COLO668 (cell line): ENCODE data around the gene MRPL20.
"Not testable (repeated sequence)": the region's sequence is repeated elsewhere in the genome, so short reads cannot be mapped to it uniquely, and the experiment has no call there.

Source experiments
- DNase-seq: peaks from one replicate; lab custom pipeline; 2025; ENCODE audit not compliant: unreplicated experiment; lab: John Stamatoyannopoulos, UW

The MRPL20 gene

DNA sequence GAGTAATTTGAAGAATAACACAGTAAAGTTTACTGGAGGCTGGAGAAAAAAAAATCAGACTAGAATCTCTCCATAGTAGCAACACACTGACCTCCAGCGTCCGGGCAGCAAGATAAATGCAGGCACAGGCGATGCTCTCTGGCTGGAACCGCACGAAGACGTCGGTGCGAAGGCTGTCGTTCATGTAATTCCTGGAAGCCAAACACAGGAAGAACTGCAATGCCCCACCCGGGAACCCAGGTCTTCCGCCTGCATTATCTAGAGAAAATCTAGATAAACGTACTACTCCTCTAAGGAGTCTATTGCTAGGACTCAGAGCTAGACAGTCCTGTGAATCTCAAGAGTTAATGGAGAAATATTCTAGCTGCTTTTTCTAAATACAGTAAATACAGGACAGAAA lies 16.4 kb downstream of the MRPL20 start:
- DNase-seq, result no peak

DNA sequence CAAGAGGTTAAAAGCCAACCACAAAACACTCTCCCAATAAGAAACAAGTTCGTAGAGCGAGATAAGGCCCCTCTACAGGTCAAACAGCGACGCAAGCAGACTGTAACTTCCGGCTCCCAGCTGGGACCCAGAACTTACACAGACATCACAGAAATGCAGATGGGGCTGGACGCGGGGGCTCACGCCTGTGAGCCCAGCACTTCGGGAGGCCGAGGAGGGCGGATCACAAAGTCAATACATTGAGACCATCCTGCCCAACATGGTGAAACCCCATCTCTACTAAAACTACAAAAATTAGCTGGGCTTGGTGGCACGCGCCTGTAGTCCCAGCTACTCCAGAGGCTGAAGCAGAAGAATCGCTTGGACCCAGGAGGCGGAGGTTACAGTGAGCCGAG lies 19.0 kb downstream of the MRPL20 start:
- no peak for DNase-seq

GRCh38 chr1:1387098-1388077 lies 19.7 kb downstream of the MRPL20 start:
- no peak for DNase-seq

DNA sequence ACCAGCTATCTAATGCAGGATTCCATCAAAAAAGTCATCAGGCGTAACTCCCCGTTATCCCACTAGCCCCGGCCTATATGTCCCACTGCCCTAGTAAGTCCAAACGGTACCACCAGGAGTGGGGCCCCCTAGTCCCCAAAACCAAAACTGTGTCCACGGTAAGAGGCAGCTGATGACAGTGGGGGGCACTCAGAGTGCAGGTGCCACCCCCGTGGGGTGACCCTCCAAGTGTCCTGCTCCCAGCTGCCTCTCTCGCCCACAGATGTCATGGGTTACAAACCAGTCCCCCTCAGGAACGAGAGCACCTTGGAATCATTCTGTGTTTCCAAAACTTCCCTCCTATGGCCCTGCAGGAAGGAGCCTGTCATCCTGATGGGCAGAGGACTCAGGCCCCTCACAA lies 21.2 kb downstream of the MRPL20 start:
- DNase-seq, result no peak

DNA sequence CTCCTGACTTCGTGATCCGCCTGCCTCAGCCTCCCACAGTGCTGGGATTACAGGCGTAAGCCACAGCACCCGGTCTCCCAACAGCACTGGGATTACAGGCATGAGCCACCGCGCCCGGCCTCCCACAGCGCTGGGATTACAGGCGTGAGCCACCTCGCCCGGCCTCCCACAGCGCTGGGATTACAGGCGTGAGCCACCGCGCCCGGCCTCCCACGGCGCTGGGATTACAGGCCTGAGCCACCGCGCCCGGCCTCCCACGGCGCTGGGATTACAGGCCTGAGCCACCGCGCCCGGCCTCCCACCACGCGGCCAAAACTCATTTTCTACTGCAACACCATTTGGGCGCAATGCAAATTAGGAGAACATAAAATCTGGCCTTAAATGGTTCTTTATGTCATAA lies 21.8 kb downstream of the MRPL20 start:
- DNase-seq, result not testable (repeated sequence)

DNA sequence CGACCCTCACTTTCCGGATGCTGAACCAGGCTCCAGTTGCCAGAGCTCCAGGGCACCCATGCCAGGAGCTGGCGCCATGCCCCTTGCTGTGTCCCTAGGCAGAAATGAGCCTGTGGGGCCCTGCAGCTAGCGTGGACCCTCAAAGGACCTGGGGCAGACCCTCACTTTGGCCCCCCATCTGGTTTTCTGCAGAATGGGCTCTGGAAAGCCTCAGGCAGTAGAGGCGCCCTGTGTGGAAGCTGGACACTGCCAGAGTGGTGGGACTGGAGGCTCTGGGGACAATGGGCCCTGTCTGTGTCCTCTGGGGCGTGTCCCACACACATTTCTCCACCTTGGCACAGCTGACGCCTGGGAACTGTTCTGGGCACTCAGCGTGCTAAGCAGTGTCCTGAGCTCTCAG lies 25.8 kb downstream of the MRPL20 start:
- DNase-seq, result no peak

GRCh38 chr1:1380860-1381259 lies 26.2 kb downstream of the MRPL20 start:
- DNase-seq, result no peak

DNA sequence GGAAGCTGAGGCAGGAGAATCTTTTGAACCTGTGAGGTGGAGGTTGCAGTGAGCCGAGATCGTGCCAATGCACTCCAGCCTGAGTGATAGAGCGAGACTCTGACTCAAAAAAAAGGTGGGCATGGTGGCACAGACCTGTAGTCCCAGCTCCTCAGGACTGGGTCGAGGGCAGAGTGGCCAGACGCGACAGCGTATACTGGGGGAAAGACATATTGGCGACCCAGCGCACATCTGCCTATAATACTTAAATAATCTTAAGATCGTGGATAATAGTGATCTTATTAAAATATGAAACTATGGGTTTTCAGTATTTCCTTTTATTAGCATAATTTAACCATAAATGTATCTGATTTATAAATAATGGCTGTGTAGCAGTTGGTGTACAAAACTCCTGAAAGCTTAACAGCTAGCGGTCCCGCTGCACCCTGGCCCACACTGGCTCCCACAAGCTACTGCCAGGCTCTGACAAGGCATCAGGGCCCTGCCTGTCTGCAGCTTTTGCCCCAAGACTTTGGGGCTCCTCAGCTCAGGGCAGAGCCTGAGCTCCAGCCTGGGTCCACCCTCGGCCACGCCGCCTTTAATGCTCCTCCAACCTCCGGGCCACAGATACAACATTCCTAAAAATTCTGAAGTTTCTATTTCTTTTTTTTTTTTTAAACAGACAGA lies 29.4 kb downstream of the MRPL20 start:
- no peak for DNase-seq

DNA sequence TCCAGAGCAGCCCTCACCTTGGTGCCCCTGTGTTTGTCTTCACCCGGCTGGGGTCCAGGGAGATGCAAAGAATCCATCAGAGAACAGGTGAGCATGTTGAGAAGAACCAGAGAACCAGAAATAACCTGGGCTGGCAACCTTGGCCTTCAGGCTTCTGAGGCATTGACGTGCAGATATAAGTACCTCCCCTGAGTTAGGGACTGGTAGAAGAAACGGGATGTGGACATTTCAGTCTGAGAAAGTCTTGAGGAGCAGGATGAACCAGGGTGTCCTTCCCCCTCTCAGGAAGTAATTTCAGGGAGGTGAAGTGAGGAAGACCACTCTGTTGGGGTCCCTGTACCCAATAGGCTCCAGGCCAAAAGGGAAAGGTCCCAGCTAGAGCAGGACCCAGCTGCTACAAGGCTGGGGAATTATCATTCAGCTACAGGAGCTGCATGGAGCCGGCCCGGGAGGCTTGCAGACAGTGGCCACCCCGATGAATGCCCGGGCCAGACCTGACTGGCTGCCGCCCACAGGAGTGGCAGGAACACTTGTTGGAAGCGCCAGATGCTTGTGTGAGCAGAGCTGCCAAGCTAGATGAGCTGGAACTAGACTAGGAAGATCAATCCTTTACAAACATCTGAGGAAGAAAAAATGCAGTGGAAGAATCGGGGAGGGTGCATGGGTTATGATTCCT lies 30.4 kb downstream of the MRPL20 start:
- no peak for DNase-seq

DNA sequence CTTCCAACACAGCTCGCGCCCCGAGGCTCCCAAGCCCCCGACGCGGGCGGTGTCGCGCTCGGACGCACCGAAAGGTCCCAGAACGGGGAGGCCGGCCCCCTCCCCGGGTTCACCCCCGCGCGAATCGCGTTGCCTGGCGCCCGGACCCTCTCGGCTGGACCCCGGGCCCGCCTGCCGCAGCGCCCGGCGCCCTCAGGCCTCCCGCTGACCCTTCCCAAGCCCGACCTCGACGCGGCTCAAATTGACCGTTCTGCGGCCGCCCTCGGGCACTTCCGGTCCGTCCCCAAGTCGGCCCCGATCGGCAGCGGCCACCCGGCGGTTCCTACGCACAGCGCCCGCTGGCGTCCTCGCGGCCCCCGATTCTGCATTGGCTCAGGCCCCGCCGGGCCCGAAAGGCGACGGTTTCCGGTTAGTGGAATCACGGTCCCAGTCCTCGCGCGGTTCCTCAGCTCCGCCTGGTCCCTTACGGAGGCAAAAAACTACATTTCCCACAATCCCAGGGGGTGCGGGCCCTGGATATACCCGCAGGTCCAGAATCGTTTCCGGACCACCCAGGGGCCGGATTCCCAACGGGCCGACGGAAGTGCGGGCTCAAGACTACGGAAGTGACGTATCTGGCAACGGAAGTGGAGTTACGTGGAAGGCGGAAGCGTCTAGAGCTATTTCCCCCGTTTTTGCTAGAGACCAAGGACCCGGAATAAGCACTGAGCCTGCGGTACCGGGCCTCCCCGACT lies 32.0 kb downstream of the MRPL20 start, which contains the start of gene AURKAIP1:
Gene AURKAIP1 (minus strand): TSS at position 279 of the 734 bp plus-strand sequence. CDS start 451 bp downstream, outside the sequence.
- peak; percentile 100 for DNase-seq

GRCh38 chr1:1374589-1374928 lies 32.5 kb downstream of the MRPL20 start:
- DNase-seq, result peak; percentile 68

DNA sequence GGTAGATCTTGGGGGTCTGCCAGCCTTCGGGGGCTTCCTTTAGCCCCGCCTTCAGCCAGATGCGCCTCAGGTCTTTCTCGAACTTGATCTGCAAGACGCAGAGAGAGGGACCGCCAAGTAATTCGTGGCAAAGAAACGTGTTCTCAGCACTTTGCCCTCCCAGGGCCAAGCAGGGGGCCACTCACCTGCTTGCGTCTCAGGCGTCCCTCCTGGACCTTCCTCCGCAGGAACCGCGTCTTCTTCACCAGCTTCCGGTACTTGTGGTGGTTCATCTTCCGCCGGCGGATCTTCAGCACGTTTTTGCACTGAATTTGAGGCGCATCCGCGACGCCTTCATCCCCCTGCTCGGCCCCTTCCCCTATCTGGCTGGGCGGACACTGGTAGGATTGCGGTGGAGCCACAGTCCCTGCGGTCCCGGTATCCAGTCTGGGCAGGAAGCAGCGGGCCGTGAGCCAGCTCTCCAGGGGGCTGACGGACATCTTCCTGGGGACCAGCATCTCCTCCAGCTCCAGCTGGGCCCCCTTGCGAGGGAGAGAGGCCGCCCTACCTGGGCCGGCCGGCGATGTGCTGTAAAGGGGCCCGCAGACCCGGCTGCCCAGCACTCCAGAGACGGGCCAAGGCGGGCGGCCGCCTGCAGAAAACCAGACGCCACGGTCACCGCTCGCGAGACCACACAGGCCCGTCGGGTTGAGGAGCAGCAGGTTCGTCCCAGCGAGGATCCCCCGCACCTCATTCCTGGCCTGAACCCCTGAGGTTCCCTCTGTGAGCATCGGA lies 33.1 kb downstream of the MRPL20 start:
- DNase-seq, result no peak

GRCh38 chr1:1373051-1373814 lies 33.9 kb downstream of the MRPL20 start:
- no peak for DNase-seq

DNA sequence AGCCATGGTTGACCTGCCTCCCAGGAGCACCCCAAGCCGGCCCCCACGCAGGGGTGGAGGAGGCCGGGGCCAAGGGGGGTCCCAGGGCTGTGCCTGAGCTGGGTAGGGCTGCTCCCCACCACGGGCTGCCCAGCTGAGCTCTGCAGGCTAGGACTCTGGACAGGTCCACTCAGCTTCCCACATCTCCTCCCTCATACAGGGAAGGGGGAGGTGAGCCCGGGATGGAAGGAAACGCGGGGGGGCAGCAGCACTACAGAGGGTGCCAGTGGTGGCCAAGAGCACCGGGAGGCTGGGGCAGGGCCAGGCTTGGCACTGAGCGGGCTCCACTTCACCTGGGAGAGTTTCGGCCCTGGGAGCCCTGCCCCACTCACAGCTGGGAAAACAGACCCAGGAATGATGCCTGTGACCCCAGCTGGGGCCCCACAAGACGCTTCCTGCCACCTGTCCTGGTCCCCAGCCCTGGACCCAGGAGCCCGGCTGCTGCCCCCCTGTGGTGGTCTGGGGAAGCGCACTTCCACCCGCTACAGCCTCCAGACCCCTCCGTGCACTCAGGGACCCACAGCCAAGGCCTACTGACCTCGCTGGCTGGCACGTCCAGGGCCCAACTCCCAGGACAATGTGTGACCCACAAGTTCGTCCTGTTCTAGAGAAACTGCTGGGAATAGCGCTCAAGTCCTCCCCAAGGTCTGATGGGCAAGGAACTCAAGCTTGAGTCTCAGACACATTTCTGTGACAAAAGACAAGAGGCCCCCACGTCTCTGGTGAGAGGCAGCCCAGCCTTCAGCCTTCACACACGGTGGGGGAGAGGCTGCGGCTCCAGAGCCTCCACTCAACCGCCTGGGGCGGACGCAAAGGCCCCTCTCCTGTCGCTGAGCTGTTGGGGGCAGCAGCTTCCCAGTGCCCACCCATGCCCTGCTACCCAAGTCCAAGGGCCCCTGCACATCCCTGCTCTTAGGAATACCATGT lies 35.1 kb downstream of the MRPL20 start:
- peak; percentile 96 for DNase-seq

DNA sequence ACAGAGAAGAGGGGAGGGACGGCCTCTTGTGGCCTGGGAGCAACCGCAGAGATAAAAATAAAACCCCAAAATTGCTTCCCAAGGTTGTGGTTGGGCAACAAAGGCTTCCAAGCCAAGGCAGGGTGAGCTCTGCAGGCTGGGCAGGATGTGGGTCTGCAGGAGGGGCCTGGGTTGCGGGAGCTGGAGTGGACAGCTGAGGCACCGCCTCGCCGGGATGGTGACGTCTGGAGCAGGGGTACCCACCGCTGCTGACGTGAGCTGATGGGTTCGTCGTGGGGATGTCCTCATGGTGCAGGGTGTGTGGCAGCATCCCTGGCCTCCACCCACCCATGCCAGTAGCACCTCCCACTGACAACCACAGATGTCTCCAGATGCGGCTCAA lies 35.7 kb downstream of the MRPL20 start:
- no peak for DNase-seq

DNA sequence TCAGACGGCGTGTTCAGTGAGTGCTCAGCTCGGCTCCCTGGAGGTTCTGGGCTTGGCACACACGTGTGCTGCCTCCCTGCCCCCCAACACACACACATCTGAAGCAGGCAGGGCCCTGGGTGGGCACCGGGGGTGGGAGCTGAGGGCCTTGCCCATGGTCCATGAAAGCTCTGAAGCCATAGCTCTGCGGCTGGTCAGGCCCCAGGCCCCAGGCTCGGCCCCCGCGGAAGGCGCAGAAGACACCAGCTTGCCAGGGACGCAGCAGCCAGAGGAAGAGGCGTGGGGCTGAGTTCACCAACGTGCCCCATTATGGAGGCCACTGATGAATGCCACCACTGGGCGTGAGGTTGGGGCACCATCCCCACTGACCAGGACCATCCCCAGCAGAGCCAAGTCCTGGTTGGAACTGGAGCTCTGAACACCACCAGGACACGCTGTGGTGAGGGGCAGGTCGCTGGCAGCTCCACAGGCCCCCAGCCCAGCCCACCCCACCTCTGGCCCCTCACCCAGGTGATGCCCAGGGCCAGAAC lies 36.3 kb downstream of the MRPL20 start:
- no peak for DNase-seq

DNA sequence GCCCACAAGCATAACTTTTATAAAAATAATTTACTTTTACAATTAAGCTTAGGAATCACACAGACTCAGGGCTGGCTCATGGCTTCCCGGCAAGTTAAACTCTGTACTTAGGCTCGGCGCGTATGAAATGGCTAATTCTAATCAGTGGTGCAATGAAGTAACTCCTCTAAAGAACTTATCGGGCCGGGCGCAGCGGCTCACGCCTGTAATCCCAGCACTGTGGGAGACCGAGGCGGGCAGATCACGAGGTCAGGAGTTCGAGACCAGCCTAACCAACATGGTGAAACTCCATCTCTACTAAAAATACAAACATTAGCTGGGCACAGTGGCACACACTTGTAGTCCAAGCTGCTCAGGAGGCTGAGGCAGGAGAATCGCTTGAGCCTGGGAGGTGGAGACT lies 37.0 kb downstream of the MRPL20 start:
- DNase-seq, result not testable (repeated sequence)

DNA sequence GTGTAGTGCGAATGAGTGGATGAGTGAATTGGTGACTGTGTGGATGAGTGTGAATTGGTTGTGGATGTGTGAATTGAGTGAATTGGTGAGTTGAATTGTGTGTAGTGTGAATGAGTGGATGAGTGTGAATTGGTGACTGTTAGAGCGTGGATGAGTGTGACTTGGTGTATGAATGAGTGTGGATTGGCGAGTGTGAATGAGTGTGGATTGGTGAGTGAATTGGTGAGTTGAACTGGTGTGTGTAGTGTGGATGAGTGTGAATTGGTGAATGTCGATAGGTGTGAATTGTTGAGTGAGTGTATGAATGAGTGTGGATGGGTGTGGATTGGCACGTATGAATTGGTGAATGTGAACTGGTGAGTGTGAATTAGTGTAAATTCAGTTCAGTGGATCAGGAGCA lies 39.8 kb downstream of the MRPL20 start:
- no peak for DNase-seq
